A549 (cell line): ENCODE measurements around the gene SMG1.

Experiments used
- JUN ChIP-seq, 2 experiments: fragments of >200 bp; sonication (Bioruptor Twin); formaldehyde crosslinking; IDR thresholded peaks; 2 replicates in 1 of 2; 3 replicates in 1 of 2; pipeline ENCODE4 v1.6.1; 2016 to 2017
- POLR2A ChIP-seq: IDR thresholded peaks from 2 replicates; pipeline ENCODE4 v1.6.1; 2012; ENCODE audit warnings: mild to moderate bottlenecking, low read length
- ZC3H11A ChIP-seq: fragments of 450-650 bp; IDR thresholded peaks from 2 replicates; pipeline ENCODE4 v1.6.1; 2014; ENCODE audit warnings: antibody characterized with exemption, mild to moderate bottlenecking
- TF ChIP-seq, protein P1 (sequence below): fragments of >200 bp; sonication (Bioruptor Twin); formaldehyde crosslinking; IDR thresholded peaks from 3 replicates; pipeline ENCODE4 v1.5.1; 2016

DNA sequence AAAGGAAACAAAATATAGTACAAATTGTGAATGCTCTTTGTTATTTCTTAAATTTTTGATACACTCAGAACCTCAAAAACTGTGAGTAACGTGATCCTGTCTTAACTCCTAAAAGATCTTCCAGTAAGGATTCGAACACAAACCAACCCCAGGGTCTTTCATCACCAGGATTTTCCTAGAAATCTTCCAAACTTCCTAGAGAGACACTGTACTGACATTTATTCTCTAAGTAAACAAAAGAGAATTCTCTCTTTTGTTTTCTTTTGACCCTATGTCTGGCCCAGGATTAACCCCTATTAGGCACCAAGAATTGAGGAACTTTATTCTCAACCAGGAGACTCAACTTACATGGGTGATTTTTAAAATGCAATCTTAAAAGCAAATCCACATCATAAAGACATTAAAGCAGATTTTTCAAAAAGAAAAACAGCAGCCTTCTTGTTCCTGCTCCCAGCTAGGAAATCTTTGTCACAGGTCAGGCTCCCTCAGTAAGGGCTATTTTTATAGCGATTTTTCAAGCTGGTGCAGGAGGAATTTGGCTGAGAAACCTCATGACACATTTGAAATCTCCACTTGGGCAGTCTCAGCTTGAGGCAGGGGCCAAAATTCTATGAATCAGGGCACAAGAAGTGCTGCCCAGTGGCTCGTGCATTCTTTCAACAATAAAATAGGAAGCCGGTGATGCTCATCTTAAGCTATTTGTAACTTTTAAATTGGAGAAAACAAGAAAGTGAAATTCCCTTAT is 6.2 kb upstream of the SMG1 start:
- no peak for TF ChIP-seq ZC3H11A
- TF ChIP-seq, protein P1, sequence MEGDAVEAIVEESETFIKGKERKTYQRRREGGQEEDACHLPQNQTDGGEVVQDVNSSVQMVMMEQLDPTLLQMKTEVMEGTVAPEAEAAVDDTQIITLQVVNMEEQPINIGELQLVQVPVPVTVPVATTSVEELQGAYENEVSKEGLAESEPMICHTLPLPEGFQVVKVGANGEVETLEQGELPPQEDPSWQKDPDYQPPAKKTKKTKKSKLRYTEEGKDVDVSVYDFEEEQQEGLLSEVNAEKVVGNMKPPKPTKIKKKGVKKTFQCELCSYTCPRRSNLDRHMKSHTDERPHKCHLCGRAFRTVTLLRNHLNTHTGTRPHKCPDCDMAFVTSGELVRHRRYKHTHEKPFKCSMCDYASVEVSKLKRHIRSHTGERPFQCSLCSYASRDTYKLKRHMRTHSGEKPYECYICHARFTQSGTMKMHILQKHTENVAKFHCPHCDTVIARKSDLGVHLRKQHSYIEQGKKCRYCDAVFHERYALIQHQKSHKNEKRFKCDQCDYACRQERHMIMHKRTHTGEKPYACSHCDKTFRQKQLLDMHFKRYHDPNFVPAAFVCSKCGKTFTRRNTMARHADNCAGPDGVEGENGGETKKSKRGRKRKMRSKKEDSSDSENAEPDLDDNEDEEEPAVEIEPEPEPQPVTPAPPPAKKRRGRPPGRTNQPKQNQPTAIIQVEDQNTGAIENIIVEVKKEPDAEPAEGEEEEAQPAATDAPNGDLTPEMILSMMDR = no peak
- no peak for TF ChIP-seq POLR2A
- no peak for TF ChIP-seq JUN (IDR thresholded peaks at IDR 0.05)
